NT2/D1 (cell line): Measurements from ENCODE around the gene HERC4.

Experiments
- SUZ12 ChIP-seq: IDR thresholded peaks from 2 replicates; pipeline ENCODE4 v1.6.1; 2011; ENCODE audit not compliant: insufficient read length, insufficient read depth; ENCODE audit errors: extremely low read depth
- YY1 ChIP-seq: IDR thresholded peaks from 2 replicates; pipeline ENCODE4 v1.6.1; 2011; ENCODE audit not compliant: insufficient read length, insufficient read depth
- ZNF274 ChIP-seq: IDR thresholded peaks from 2 replicates; pipeline ENCODE4 v1.6.1; 2011; ENCODE audit warnings: mild to moderate bottlenecking, low read depth, low read length

- no peak for TF ChIP-seq ZNF274
- no peak for TF ChIP-seq YY1
- TF ChIP-seq SUZ12, result no peak
Measured at GRCh38 chr10:68103261-68103878, 28.3 kb upstream of the HERC4 start.
